Stomach (tissue), 9 donors: Measurements from ENCODE around the gene FAM20B. TPM values are rescaled to one million over a fixed set of nuclear protein-coding genes. Genes with fewer than 3 reads are reported as not detected.

Source experiments
- DNase-seq, 2 donors: peaks; one replicate each; pipeline versions ENCODE4 v3.0.0 to v3.0.0-alpha.2; 2013 to 2019
- H3K27ac ChIP-seq, 5 donors: fragments of 200-600 bp in 4 of 5; sonication (generic) in 4 of 5; one replicate each; pipeline ENCODE4 v1.5.1; 2013 to 2019; ENCODE audit warnings: mild to moderate bottlenecking in 1 of 5, moderate library complexity in 1 of 5
- H3K27me3 ChIP-seq, 3 donors: fragments of 200-600 bp; sonication (generic); one replicate each; pipeline ENCODE4 v1.5.1; 2017 to 2019; ENCODE audit warnings: mixed run types in 1 of 3
- H3K36me3 ChIP-seq, 4 donors: fragments of 200-600 bp; sonication (generic); 1 replicate in 3 of 4; 2 replicates in 1 of 4; pipeline ENCODE4 v1.5.1; 2016 to 2019
- H3K4me1 ChIP-seq, 4 donors: fragments of 200-600 bp; sonication (generic); one replicate each; pipeline ENCODE4 v1.5.1; 2016 to 2019
- H3K4me3 ChIP-seq, 4 donors: fragments of 200-600 bp; sonication (generic) in 3 of 4; one replicate each; pipeline ENCODE4 v1.5.1; 2016 to 2019; ENCODE audit warnings: mild to moderate bottlenecking in 1 of 4
- H3K9me3 ChIP-seq, 4 donors: fragments of 200-600 bp; sonication (generic); one replicate each; pipeline ENCODE4 v1.5.1; 2016 to 2019
- EP300 ChIP-seq: sonication (generic); formaldehyde crosslinking; IDR thresholded peaks from one replicate; pipeline ENCODE4 v1.6.1; 2017; ENCODE audit warnings: antibody characterized with exemption
- POLR2A ChIP-seq, 4 donors: fragments of 450-650 bp; IDR thresholded peaks; one replicate each; pipeline ENCODE4 v1.6.1; 2016; ENCODE audit warnings: antibody characterized with exemption in 4 of 4, control low read depth in 2 of 4, mild to moderate bottlenecking in 1 of 4, moderate library complexity in 1 of 4
- POLR2AphosphoS5 ChIP-seq, 3 donors: sonication (generic); formaldehyde crosslinking; IDR thresholded peaks; one replicate each; pipeline ENCODE4 v1.6.1; 2016; ENCODE audit warnings: antibody characterized with exemption in 3 of 3
- WGBS, 5 donors: extraction: QIAGEN DNeasy Blood & Tissue Kit in 3 of 5; methylation state at CpG; one replicate each; pipeline versions ENCODE4 v1.1.5 to v1.1.7; 2013 to 2018; 5-methylcytosine and 5-hydroxymethylcytosine counted together
- intact Hi-C: fragments of 100-400 bp; cut with DNase I; formaldehyde crosslinking; loops from one replicate; pipeline ENCODE4 v1.15.1; 2023; ENCODE audit warnings: low total_unique reads
- polyA plus RNA-seq, 3 donors: library from polyadenylated mRNA; stranded (reverse); fragments of 200-250 nt; gene quantifications; one replicate each; pipeline ENCODE4 v1.2.3, GENCODE V29; 2013
- total RNA-seq, 5 donors: library from RNA; depleted of rRNA; stranded (reverse); fragments of >200 nt; gene quantifications; one replicate each; pipeline versions ENCODE4 v1.1.0 to v1.2.3, GENCODE V29; 2014 to 2016
- TF ChIP-seq, protein P1 (sequence below), 7 experiments: fragments of 450-650 bp in 4 of 7; fragments of 200-600 bp in 3 of 7; sonication (generic) in 3 of 7; IDR thresholded peaks; one replicate each; pipeline ENCODE4 v1.5.1; 2016 to 2019; ENCODE audit warnings: antibody characterized with exemption in 7 of 7, control low read depth in 2 of 7, mild to moderate bottlenecking in 1 of 7
- donor health status: healthy with polysubstance abuse.
- donor health status: Bipolar disorder and iron deficiency.
- donor health status: healthy.

The FAM20B gene
- total and polyA plus RNA-seq, 8 donors = 8.1 to 43.3 (median 18.5) TPM

- peaks cover 41 to 89% (median 65%) of the 10 kb centered on the region in 4 donors for H3K4me1 ChIP-seq
- no peak for TF ChIP-seq POLR2AphosphoS5 (IDR thresholded peaks at IDR 0.05)
- TF ChIP-seq POLR2A (IDR thresholded peaks at IDR 0.05) = no peak
- no peak for TF ChIP-seq EP300
- TF ChIP-seq, protein P1, sequence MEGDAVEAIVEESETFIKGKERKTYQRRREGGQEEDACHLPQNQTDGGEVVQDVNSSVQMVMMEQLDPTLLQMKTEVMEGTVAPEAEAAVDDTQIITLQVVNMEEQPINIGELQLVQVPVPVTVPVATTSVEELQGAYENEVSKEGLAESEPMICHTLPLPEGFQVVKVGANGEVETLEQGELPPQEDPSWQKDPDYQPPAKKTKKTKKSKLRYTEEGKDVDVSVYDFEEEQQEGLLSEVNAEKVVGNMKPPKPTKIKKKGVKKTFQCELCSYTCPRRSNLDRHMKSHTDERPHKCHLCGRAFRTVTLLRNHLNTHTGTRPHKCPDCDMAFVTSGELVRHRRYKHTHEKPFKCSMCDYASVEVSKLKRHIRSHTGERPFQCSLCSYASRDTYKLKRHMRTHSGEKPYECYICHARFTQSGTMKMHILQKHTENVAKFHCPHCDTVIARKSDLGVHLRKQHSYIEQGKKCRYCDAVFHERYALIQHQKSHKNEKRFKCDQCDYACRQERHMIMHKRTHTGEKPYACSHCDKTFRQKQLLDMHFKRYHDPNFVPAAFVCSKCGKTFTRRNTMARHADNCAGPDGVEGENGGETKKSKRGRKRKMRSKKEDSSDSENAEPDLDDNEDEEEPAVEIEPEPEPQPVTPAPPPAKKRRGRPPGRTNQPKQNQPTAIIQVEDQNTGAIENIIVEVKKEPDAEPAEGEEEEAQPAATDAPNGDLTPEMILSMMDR (IDR thresholded peaks at IDR 0.05) = no peak
- no peak for DNase-seq
- 33 to 52% (median 40%) methylated on average over 5 of the region's 5 CpGs for WGBS, 5 donors
- intact Hi-C loops = no loop called here
- no peaks in the 10 kb centered on the region for H3K27me3 ChIP-seq
- no peak overlapping the region for H3K4me3 ChIP-seq
- no peaks in the 10 kb centered on the region for H3K36me3 ChIP-seq
- no peaks in the 10 kb centered on the region for H3K9me3 ChIP-seq
- H3K27ac ChIP-seq = peak overlapping the region in 3 of 5 donors; percentile 6 to 52 (median 7)
Measured at GRCh38 chr1:179030130-179030529, 4.4 kb downstream of the FAM20B start.

DNA sequence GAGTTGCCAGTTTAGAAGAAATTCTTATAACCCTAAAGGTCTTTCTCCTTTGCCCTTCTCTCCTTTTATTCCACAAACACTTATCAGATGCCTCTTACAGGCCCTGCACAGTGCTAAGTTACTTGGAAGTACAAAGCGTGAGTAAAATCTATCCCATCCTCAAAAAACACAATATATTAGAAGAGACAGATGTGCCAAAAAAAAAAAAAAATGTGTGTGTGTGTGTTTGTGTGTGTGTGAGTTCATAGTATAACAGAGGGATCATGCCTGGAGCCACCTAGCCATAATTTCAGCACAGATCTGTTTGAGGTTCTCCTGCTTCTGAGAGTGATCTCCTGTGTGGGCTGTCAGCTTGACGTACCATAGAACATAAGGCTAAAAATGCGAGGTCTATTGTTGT is 5.0 kb downstream of the FAM20B start:
- 65 to 78% (median 71%) methylated on average over 3 of the region's 3 CpGs for WGBS, 5 donors
- H3K9me3 ChIP-seq = no peaks in the 10 kb centered on the region
- no peak overlapping the region for H3K4me3 ChIP-seq
- intact Hi-C loops = no loop called here
- no peak for DNase-seq
- peak overlapping the region in 1 of 5 donors; percentile 23 for H3K27ac ChIP-seq
- TF ChIP-seq, protein P1 (IDR thresholded peaks at IDR 0.05) = no peak
- no peak for TF ChIP-seq POLR2AphosphoS5 (IDR thresholded peaks at IDR 0.05)
- H3K27me3 ChIP-seq = no peaks in the 10 kb centered on the region
- H3K4me1 ChIP-seq = peaks cover 44 to 90% (median 67%) of the 10 kb centered on the region in 4 donors
- H3K36me3 ChIP-seq = no peaks in the 10 kb centered on the region

- WGBS, 5 donors = 71 to 79% (median 73%) methylated on average over 3 of the region's 3 CpGs
- H3K4me1 ChIP-seq = peaks cover 44 to 94% (median 70%) of the 10 kb centered on the region in 4 donors
- TF ChIP-seq, protein P1 (IDR thresholded peaks at IDR 0.05) = no peak
- TF ChIP-seq EP300 (no peak), POLR2A (IDR thresholded peaks at IDR 0.05) (no peak), POLR2AphosphoS5 (IDR thresholded peaks at IDR 0.05) (no peak)
- no peak overlapping the region for H3K4me3 ChIP-seq
- H3K9me3 ChIP-seq = no peaks in the 10 kb centered on the region
- H3K27me3 ChIP-seq = no peaks in the 10 kb centered on the region
- H3K27ac ChIP-seq = peak overlapping the region in 1 of 5 donors; percentile 23
- intact Hi-C loops = no loop called here
- no peak for DNase-seq
- H3K36me3 ChIP-seq = no peaks in the 10 kb centered on the region
Measured at GRCh38 chr1:179031284-179031683, 5.6 kb downstream of the FAM20B start.

GRCh38 chr1:179031855-179032513 is 6.3 kb downstream of the FAM20B start:
- Histone ChIP-seq H3K4me3 (no peak overlapping the region), H3K4me1 (peaks cover 38 to 97% (median 68%) of the 10 kb centered on the region in 4 donors), H3K36me3 (no peaks in the 10 kb centered on the region), H3K27ac (peak overlapping the region in 2 of 5 donors; percentile 12 to 23), H3K27me3 (no peaks in the 10 kb centered on the region), H3K9me3 (no peaks in the 10 kb centered on the region)
- 26 to 38% (median 31%) methylated on average over 1 of the region's 1 CpG for WGBS, 5 donors
- no peak for DNase-seq
- intact Hi-C loops = no loop called here
- TF ChIP-seq, protein P1 (IDR thresholded peaks at IDR 0.05) = no peak
- TF ChIP-seq EP300 (no peak), POLR2AphosphoS5 (IDR thresholded peaks at IDR 0.05) (no peak), POLR2A (IDR thresholded peaks at IDR 0.05) (no peak)
